Measurements from ENCODE around the gene PROX1. TPM values are rescaled to one million over a fixed set of nuclear protein-coding genes. Genes with fewer than 3 reads are reported as not detected.

PROX1 gene
- total RNA-seq, 1 donor from 2014 or later = 11.7 TPM

GRCh38 chr1:213988507-213989001 is 781 bp downstream of the PROX1 start:
- TF ChIP-seq, protein P1, sequence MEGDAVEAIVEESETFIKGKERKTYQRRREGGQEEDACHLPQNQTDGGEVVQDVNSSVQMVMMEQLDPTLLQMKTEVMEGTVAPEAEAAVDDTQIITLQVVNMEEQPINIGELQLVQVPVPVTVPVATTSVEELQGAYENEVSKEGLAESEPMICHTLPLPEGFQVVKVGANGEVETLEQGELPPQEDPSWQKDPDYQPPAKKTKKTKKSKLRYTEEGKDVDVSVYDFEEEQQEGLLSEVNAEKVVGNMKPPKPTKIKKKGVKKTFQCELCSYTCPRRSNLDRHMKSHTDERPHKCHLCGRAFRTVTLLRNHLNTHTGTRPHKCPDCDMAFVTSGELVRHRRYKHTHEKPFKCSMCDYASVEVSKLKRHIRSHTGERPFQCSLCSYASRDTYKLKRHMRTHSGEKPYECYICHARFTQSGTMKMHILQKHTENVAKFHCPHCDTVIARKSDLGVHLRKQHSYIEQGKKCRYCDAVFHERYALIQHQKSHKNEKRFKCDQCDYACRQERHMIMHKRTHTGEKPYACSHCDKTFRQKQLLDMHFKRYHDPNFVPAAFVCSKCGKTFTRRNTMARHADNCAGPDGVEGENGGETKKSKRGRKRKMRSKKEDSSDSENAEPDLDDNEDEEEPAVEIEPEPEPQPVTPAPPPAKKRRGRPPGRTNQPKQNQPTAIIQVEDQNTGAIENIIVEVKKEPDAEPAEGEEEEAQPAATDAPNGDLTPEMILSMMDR (IDR thresholded peaks at IDR 0.05) = no peak
- no peaks in the 10 kb centered on the region for H3K9me3 ChIP-seq
- H3K36me3 ChIP-seq = no peaks in the 10 kb centered on the region
- H3K4me1 ChIP-seq = peaks cover 27% of the 10 kb centered on the region
- no peak overlapping the region for H3K27ac ChIP-seq
- DNase-seq = no peak
- ATAC-seq = peak; percentile 13 to 39
- intact Hi-C loops (cut with DNase I) = no loop called here
- peak overlapping the region; percentile 56 for H3K4me3 ChIP-seq
- peaks cover 61% of the 10 kb centered on the region for H3K27me3 ChIP-seq (ENCODE audit: low read depth)

DNA sequence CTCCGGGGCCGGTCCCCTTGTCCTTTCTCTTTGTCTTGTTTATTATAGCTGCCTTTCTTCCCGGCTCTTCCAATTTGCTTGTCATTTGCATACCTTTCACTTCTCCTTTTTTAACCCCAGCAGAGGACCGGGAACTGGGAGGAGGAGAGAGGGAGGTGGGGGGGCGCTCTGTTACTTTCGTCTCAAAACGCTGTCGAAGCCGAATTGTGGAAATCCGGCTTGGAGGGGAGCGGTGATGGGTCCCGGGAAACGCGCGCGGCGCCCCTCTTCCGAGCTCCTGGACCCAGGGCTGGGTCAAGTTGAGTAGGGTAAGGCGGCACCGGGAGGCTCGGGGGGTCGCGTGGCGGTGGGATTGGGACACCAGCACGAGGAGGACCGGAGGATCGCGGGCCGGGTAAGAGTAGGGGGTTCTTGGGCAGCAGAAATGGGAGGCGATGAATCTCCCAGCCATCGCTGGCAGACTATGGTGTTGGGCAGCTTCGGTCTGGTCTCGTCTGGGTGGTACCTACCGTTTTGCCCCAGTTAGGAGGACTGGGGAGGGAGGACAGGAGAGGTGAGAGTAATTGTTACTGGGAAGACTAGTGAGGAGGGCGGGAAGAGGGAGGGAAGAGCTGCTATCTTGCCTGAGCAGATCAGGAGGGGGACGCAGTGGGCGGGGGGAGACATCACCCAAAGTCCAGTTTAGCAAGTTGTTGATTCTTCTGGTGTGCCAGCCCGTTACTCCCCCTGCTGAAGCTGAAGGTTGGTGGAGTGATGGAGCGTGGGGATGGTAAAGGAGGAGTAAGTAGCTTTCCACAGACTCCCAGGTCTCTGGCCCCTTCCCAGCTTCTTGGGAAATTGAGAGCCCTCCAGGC is 1.5 kb downstream of the PROX1 start:
- peaks cover 27% of the 10 kb centered on the region for H3K4me1 ChIP-seq
- H3K27me3 ChIP-seq (ENCODE audit: low read depth) = peaks cover 54% of the 10 kb centered on the region
- intact Hi-C loops (cut with DNase I) = no loop called here
- H3K9me3 ChIP-seq = no peaks in the 10 kb centered on the region
- ATAC-seq (peak; percentile 20 to 27), DNase-seq (no peak)
- no peaks in the 10 kb centered on the region for H3K36me3 ChIP-seq
- H3K4me3 ChIP-seq = peak overlapping the region; percentile 56
- TF ChIP-seq, protein P1 (IDR thresholded peaks at IDR 0.05) = no peak
- no peak overlapping the region for H3K27ac ChIP-seq

GRCh38 chr1:213993929-213994328 is 6.2 kb downstream of the PROX1 start:
- intact Hi-C loops (cut with DNase I) = no loop called here
- DNase-seq (no peak), ATAC-seq (no peak)
- Histone ChIP-seq H3K27ac (no peak overlapping the region), H3K9me3 (no peaks in the 10 kb centered on the region), H3K4me3 (no peak overlapping the region), H3K36me3 (no peaks in the 10 kb centered on the region), H3K27me3 (ENCODE audit: low read depth) (peaks cover 10% of the 10 kb centered on the region), H3K4me1 (peaks cover 11% of the 10 kb centered on the region)
- TF ChIP-seq, protein P1 (IDR thresholded peaks at IDR 0.05) = no peak

GRCh38 chr1:213994888-213995287 is 7.1 kb downstream of the PROX1 start:
- intact Hi-C loops (cut with DNase I) = no loop called here
- H3K27ac ChIP-seq = no peak overlapping the region
- H3K4me1 ChIP-seq = peaks cover 2% of the 10 kb centered on the region
- DNase-seq (no peak), ATAC-seq (no peak)
- TF ChIP-seq, protein P1 (IDR thresholded peaks at IDR 0.05) = no peak
- no peaks in the 10 kb centered on the region for H3K9me3 ChIP-seq
- peaks cover 2% of the 10 kb centered on the region for H3K27me3 ChIP-seq (ENCODE audit: low read depth)
- H3K36me3 ChIP-seq = no peaks in the 10 kb centered on the region
- H3K4me3 ChIP-seq = no peak overlapping the region

GRCh38 chr1:213995603-213996002 is 7.8 kb downstream of the PROX1 start:
- H3K4me3 ChIP-seq = no peak overlapping the region
- TF ChIP-seq, protein P1 (IDR thresholded peaks at IDR 0.05) = no peak
- H3K9me3 ChIP-seq = no peaks in the 10 kb centered on the region
- H3K27me3 ChIP-seq (ENCODE audit: low read depth) = no peaks in the 10 kb centered on the region
- DNase-seq (no peak), ATAC-seq (no peak)
- intact Hi-C loops (cut with DNase I) = no loop called here
- no peaks in the 10 kb centered on the region for H3K36me3 ChIP-seq
- H3K27ac ChIP-seq = no peak overlapping the region
- no peaks in the 10 kb centered on the region for H3K4me1 ChIP-seq
